H1 (cell line): Measurements from ENCODE around the gene INSIG1. TPM values are rescaled to one million over a fixed set of nuclear protein-coding genes. Genes with fewer than 3 reads are reported as not detected.

Experiments used
- BCL11A ChIP-seq, 2 experiments: IDR thresholded peaks; one replicate each; pipeline ENCODE4 v1.6.1; 2011; ENCODE audit warnings: low read depth in 2 of 2, low read length in 2 of 2, mild to moderate bottlenecking in 2 of 2
- EZH2 ChIP-seq: fragments of 200-600 bp; sonication (generic); IDR thresholded peaks from 2 replicates; pipeline ENCODE4 v1.7.1; 2012; ENCODE audit warnings: low read depth, mild to moderate bottlenecking, moderate library complexity, low read length, inconsistent platforms; ENCODE audit not compliant: severe bottlenecking
- KDM1A ChIP-seq: fragments of 200-600, 300-600 bp; sonication (generic); IDR thresholded peaks from 2 replicates; pipeline ENCODE4 v1.7.1; 2016; ENCODE audit warnings: mild to moderate bottlenecking, low read length, borderline replicate concordance
- NANOG ChIP-seq: IDR thresholded peaks from 2 replicates; pipeline ENCODE4 v1.6.1; 2011; ENCODE audit warnings: low read length, low read depth, mild to moderate bottlenecking, inconsistent platforms; ENCODE audit not compliant: insufficient read depth, poor library complexity, severe bottlenecking
- RNF2 ChIP-seq: fragments of 200-900, 300-1000 bp; sonication (generic); IDR thresholded peaks from 2 replicates; pipeline ENCODE4 v1.7.1; 2016; ENCODE audit warnings: borderline replicate concordance, low read depth, mild to moderate bottlenecking, antibody characterized with exemption, low read length; ENCODE audit not compliant: poor library complexity, severe bottlenecking; ENCODE audit errors: missing control alignments
- TAF1 ChIP-seq: IDR thresholded peaks from 2 replicates; pipeline ENCODE4 v1.6.1; 2011; ENCODE audit warnings: mild to moderate bottlenecking, low read depth, low read length
- TCF12 ChIP-seq: IDR thresholded peaks from 2 replicates; pipeline ENCODE4 v1.6.1; 2011; ENCODE audit warnings: low read depth, mild to moderate bottlenecking, low read length
- TEAD4 ChIP-seq: IDR thresholded peaks from 2 replicates; pipeline ENCODE4 v1.6.1; 2012; ENCODE audit warnings: low read depth, low read length, inconsistent platforms, mixed read lengths
- polyA plus RNA-seq, 7 experiments: library from polyadenylated mRNA; depleted of rRNA in 3 of 7; stranded (reverse) in 5 of 7; unstranded in 2 of 7; fragments of >200 nt in 5 of 7; fragments of 200-250 nt in 2 of 7; gene quantifications; 1 replicate in 5 of 7; 2 replicates in 1 of 7; 4 replicates in 1 of 7; pipeline versions ENCODE4 v1.2.1 to v1.2.3, GENCODE V29; 2011 to 2013; ENCODE audit warnings: missing spikeins in 2 of 7, mixed read lengths in 2 of 7
- total RNA-seq: library from RNA; stranded (reverse); fragmentation: NEBNext Ultra II Directional; extraction: Animal tissue kit (Norgen Biotek cat#: 25700); gene quantifications from 2 replicates; pipeline ENCODE4 v1.2.1, GENCODE V29; 2021
- TF ChIP-seq, protein P1 (sequence below): fragments of 300-600 bp; sonication (generic); IDR thresholded peaks from 2 replicates; pipeline ENCODE4 v1.7.1; 2012; ENCODE audit warnings: low read length, moderate library complexity, mild to moderate bottlenecking, inconsistent platforms; ENCODE audit not compliant: insufficient replicate concordance

Gene INSIG1
- total and polyA plus RNA-seq, 2 of the 8 experiments (the other 6 are each of a cell fraction or from before 2014, with no cell fraction given), result 40.0 to 58.4 TPM

DNA sequence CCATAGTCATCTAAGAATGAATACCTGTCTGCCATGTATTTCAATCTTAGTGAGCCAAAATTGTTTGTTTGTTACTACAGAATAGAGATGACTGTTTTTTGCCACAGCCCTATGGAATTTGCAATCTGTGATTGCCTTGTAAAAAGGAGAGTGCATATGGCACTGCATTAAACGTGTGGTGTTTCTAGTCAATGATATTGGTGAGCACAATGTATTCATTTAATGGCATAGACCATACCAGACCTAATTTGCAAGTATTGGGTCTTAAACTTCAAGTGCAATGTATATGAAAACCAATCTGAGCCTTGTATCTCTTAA is 11.3 kb downstream of the INSIG1 start (continued):
- TF ChIP-seq, protein P1, sequence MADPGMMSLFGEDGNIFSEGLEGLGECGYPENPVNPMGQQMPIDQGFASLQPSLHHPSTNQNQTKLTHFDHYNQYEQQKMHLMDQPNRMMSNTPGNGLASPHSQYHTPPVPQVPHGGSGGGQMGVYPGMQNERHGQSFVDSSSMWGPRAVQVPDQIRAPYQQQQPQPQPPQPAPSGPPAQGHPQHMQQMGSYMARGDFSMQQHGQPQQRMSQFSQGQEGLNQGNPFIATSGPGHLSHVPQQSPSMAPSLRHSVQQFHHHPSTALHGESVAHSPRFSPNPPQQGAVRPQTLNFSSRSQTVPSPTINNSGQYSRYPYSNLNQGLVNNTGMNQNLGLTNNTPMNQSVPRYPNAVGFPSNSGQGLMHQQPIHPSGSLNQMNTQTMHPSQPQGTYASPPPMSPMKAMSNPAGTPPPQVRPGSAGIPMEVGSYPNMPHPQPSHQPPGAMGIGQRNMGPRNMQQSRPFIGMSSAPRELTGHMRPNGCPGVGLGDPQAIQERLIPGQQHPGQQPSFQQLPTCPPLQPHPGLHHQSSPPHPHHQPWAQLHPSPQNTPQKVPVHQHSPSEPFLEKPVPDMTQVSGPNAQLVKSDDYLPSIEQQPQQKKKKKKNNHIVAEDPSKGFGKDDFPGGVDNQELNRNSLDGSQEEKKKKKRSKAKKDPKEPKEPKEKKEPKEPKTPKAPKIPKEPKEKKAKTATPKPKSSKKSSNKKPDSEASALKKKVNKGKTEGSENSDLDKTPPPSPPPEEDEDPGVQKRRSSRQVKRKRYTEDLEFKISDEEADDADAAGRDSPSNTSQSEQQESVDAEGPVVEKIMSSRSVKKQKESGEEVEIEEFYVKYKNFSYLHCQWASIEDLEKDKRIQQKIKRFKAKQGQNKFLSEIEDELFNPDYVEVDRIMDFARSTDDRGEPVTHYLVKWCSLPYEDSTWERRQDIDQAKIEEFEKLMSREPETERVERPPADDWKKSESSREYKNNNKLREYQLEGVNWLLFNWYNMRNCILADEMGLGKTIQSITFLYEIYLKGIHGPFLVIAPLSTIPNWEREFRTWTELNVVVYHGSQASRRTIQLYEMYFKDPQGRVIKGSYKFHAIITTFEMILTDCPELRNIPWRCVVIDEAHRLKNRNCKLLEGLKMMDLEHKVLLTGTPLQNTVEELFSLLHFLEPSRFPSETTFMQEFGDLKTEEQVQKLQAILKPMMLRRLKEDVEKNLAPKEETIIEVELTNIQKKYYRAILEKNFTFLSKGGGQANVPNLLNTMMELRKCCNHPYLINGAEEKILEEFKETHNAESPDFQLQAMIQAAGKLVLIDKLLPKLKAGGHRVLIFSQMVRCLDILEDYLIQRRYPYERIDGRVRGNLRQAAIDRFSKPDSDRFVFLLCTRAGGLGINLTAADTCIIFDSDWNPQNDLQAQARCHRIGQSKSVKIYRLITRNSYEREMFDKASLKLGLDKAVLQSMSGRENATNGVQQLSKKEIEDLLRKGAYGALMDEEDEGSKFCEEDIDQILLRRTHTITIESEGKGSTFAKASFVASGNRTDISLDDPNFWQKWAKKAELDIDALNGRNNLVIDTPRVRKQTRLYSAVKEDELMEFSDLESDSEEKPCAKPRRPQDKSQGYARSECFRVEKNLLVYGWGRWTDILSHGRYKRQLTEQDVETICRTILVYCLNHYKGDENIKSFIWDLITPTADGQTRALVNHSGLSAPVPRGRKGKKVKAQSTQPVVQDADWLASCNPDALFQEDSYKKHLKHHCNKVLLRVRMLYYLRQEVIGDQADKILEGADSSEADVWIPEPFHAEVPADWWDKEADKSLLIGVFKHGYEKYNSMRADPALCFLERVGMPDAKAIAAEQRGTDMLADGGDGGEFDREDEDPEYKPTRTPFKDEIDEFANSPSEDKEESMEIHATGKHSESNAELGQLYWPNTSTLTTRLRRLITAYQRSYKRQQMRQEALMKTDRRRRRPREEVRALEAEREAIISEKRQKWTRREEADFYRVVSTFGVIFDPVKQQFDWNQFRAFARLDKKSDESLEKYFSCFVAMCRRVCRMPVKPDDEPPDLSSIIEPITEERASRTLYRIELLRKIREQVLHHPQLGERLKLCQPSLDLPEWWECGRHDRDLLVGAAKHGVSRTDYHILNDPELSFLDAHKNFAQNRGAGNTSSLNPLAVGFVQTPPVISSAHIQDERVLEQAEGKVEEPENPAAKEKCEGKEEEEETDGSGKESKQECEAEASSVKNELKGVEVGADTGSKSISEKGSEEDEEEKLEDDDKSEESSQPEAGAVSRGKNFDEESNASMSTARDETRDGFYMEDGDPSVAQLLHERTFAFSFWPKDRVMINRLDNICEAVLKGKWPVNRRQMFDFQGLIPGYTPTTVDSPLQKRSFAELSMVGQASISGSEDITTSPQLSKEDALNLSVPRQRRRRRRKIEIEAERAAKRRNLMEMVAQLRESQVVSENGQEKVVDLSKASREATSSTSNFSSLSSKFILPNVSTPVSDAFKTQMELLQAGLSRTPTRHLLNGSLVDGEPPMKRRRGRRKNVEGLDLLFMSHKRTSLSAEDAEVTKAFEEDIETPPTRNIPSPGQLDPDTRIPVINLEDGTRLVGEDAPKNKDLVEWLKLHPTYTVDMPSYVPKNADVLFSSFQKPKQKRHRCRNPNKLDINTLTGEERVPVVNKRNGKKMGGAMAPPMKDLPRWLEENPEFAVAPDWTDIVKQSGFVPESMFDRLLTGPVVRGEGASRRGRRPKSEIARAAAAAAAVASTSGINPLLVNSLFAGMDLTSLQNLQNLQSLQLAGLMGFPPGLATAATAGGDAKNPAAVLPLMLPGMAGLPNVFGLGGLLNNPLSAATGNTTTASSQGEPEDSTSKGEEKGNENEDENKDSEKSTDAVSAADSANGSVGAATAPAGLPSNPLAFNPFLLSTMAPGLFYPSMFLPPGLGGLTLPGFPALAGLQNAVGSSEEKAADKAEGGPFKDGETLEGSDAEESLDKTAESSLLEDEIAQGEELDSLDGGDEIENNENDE, result no peak
- TF ChIP-seq RNF2 (no peak), TEAD4 (no peak), NANOG (no peak), KDM1A (no peak), BCL11A (IDR thresholded peaks at IDR 0.05; ENCODE audit: low read depth in 2 of 2, low read length in 2 of 2) (no peak), TAF1 (no peak), EZH2 (no peak), TCF12 (no peak)
